ENCODE data around the gene DDIAS.
"Not testable (repeated sequence)": the region's sequence is repeated elsewhere in the genome, so short reads cannot be mapped to it uniquely, and the experiment has no call there.

The DDIAS gene

GRCh38 chr11:82901165-82901921 lies at the start of gene DDIAS:
TSS of gene DDIAS (plus strand) at chr11:82901736. CDS start at chr11:82914739, 13,003 bp downstream.
- DNase-seq (ENCODE audit: low spot score), result peak; percentile 92

- DNase-seq (ENCODE audit: low spot score), result no peak
These were observed 47.3 kb upstream of the DDIAS start for GRCh38 chr11:82854242-82854641.

- not testable (repeated sequence) for DNase-seq (ENCODE audit: low spot score)
These were observed 46.6 kb upstream of the DDIAS start for GRCh38 chr11:82854916-82855315.

- DNase-seq (ENCODE audit: low spot score), result no peak
These were observed 45.9 kb upstream of the DDIAS start for GRCh38 chr11:82855616-82856015.

GRCh38 chr11:82857145-82857544 lies 44.4 kb upstream of the DDIAS start:
- DNase-seq (ENCODE audit: low spot score), result no peak

- no peak for DNase-seq (ENCODE audit: low spot score)
These were observed 43.4 kb upstream of the DDIAS start for GRCh38 chr11:82858133-82858532.

GRCh38 chr11:82858556-82859091 lies 42.9 kb upstream of the DDIAS start:
- DNase-seq (ENCODE audit: low spot score), result no peak

- DNase-seq (ENCODE audit: low spot score), result no peak
These were observed 41.8 kb upstream of the DDIAS start for GRCh38 chr11:82859750-82860149.

GRCh38 chr11:82862379-82862778 lies 39.2 kb upstream of the DDIAS start:
- DNase-seq (ENCODE audit: low spot score), result no peak

GRCh38 chr11:82863209-82863608 lies 38.3 kb upstream of the DDIAS start:
- DNase-seq (ENCODE audit: low spot score), result no peak

- peak; percentile 85 for DNase-seq (ENCODE audit: low spot score)
These were observed 37.3 kb upstream of the DDIAS start for GRCh38 chr11:82864268-82864667.

GRCh38 chr11:82865841-82866240 lies 35.7 kb upstream of the DDIAS start:
- DNase-seq (ENCODE audit: low spot score), result no peak

GRCh38 chr11:82867495-82868082 lies 33.9 kb upstream of the DDIAS start:
- DNase-seq (ENCODE audit: low spot score), result peak; percentile 86

- no peak for DNase-seq (ENCODE audit: low spot score)
These were observed 31.9 kb upstream of the DDIAS start for GRCh38 chr11:82869657-82870056.

- no peak for DNase-seq (ENCODE audit: low spot score)
These were observed 29.9 kb upstream of the DDIAS start for GRCh38 chr11:82871646-82872045.

GRCh38 chr11:82872377-82873150 lies 29.0 kb upstream of the DDIAS start:
- DNase-seq (ENCODE audit: low spot score), result no peak

- no peak for DNase-seq (ENCODE audit: low spot score)
These were observed 27.6 kb upstream of the DDIAS start for GRCh38 chr11:82873919-82874333.

- no peak for DNase-seq (ENCODE audit: low spot score)
These were observed 26.7 kb upstream of the DDIAS start for GRCh38 chr11:82874646-82875523.

- DNase-seq (ENCODE audit: low spot score), result no peak
These were observed 17.7 kb upstream of the DDIAS start for GRCh38 chr11:82883853-82884252.

GRCh38 chr11:82889133-82890001 lies 12.2 kb upstream of the DDIAS start:
- no peak for DNase-seq (ENCODE audit: low spot score)

GRCh38 chr11:82890002-82890341 lies 11.6 kb upstream of the DDIAS start:
- DNase-seq (ENCODE audit: low spot score), result no peak
